Measurements from ENCODE around the gene DVL1.

The DVL1 gene

DNA sequence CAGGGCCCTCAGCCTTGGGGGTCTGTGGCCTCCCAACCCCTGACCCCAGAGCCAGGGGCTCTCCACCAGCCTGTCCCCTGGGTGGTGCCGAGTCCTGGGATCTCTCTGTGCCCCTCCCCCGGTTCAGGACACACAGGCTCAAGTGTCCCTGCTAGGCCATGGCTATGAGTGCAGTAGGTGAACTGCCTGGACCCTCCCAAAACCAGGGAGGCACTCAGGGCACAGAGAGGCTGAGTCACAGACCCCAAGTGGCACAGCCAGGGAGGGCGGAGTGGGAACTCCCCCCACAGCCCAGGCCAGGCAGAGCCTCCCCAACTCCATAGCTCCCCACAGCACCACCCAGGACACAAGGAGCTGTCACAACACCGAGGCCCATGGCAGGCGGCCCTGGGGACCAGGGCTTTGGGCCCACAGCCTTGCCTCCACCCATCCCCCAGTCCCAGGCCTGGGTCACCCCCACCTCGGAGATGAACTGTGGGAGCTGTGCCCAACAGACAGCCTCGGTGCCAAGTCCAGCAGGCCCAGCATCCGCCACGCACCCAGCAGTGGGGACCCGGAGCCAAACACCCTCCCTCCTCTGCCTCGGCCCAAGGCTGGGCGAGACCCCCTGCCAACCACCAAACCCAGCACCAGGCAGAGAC is 3.2 kb downstream of the DVL1 start:
- Histone ChIP-seq H3K4me3 (replicated peaks; ENCODE audit: low read depth, low read length) (no peak overlapping the region), H3K36me3 (ENCODE audit: control insufficient read depth, insufficient read depth, low read length) (peaks cover 3% of the 10 kb centered on the region; the same call in 1 of the 2 replicates), H3K27me3 (replicated peaks; ENCODE audit: control insufficient read depth, insufficient read depth, low read length) (no peaks in the 10 kb centered on the region)
- DNase-seq (ENCODE audit: extremely low read depth, insufficient read length) = no peak
- TF ChIP-seq, protein P1, sequence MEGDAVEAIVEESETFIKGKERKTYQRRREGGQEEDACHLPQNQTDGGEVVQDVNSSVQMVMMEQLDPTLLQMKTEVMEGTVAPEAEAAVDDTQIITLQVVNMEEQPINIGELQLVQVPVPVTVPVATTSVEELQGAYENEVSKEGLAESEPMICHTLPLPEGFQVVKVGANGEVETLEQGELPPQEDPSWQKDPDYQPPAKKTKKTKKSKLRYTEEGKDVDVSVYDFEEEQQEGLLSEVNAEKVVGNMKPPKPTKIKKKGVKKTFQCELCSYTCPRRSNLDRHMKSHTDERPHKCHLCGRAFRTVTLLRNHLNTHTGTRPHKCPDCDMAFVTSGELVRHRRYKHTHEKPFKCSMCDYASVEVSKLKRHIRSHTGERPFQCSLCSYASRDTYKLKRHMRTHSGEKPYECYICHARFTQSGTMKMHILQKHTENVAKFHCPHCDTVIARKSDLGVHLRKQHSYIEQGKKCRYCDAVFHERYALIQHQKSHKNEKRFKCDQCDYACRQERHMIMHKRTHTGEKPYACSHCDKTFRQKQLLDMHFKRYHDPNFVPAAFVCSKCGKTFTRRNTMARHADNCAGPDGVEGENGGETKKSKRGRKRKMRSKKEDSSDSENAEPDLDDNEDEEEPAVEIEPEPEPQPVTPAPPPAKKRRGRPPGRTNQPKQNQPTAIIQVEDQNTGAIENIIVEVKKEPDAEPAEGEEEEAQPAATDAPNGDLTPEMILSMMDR (IDR thresholded peaks at IDR 0.05; ENCODE audit: insufficient read depth, low read length, poor library complexity, severe bottlenecking) = no peak

DNA sequence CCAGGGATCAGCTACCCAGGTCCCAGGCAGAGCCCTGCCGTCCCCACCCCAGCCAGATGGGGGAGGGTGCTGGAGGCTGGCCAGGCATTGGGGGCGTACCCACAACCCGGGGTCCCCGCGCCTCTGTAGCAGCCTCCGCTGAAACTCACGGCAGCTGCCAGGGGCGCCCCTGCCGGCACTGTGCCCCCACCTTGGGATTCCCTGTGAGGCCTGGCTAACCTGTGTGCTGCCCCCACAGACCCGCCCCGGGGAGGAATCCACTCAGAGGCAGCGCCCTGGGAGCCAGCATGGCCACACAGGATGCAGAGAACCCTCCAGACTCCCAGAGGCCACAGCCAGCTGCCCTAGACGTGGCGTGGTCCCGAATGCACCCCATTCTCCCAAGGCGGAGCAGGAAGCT is 3.8 kb downstream of the DVL1 start:
- no peak for DNase-seq (ENCODE audit: extremely low read depth, insufficient read length)
- no peaks in the 10 kb centered on the region for H3K27me3 ChIP-seq (replicated peaks; ENCODE audit: control insufficient read depth, insufficient read depth, low read length)
- peaks cover 4% of the 10 kb centered on the region; the same call in 1 of the 2 replicates for H3K36me3 ChIP-seq (ENCODE audit: control insufficient read depth, insufficient read depth, low read length)
- no peak overlapping the region for H3K4me3 ChIP-seq (replicated peaks; ENCODE audit: low read depth, low read length)
- TF ChIP-seq, protein P1 (IDR thresholded peaks at IDR 0.05; ENCODE audit: insufficient read depth, low read length, poor library complexity, severe bottlenecking) = no peak

DNA sequence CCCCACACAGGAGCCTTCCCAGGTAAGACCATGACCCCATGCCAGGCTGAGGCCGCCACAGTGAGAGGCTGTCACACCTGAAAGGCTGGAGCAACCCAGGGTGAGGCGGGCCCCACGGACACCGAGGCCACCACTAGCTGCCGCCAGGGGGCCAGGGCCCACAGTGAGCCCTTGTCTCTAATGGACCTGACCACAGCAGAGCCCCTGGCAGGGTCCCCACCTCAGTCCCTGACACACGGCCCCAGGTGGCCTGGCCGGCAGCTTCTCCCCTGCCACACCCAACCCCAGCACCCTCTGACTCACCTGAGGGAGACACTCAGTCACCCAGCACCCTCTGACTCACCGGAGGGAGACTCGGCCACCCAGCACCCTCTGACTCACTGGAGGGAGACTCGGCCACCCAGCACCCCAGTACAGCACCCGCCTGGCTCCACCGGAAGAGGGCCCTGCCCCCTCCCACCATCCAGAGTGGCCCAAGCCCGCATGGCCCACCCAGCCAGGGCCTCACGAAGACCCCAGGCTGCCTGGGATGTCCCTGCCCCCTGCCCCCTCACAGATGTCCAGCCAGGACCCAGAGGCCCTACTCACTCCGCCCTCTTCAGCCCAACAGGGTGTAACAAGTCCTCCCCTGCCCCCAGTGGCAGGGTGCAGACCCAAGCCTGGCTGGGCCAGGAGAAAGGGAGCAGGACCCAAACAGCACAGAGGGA is 4.4 kb downstream of the DVL1 start:
- no peaks in the 10 kb centered on the region for H3K27me3 ChIP-seq (replicated peaks; ENCODE audit: control insufficient read depth, insufficient read depth, low read length)
- DNase-seq (ENCODE audit: extremely low read depth, insufficient read length) = no peak
- TF ChIP-seq, protein P1 (IDR thresholded peaks at IDR 0.05; ENCODE audit: insufficient read depth, low read length, poor library complexity, severe bottlenecking) = peak; percentile 56
- H3K36me3 ChIP-seq (ENCODE audit: control insufficient read depth, insufficient read depth, low read length) = peaks cover 4% of the 10 kb centered on the region; the same call in 1 of the 2 replicates
- H3K4me3 ChIP-seq (replicated peaks; ENCODE audit: low read depth, low read length) = no peak overlapping the region

DNA sequence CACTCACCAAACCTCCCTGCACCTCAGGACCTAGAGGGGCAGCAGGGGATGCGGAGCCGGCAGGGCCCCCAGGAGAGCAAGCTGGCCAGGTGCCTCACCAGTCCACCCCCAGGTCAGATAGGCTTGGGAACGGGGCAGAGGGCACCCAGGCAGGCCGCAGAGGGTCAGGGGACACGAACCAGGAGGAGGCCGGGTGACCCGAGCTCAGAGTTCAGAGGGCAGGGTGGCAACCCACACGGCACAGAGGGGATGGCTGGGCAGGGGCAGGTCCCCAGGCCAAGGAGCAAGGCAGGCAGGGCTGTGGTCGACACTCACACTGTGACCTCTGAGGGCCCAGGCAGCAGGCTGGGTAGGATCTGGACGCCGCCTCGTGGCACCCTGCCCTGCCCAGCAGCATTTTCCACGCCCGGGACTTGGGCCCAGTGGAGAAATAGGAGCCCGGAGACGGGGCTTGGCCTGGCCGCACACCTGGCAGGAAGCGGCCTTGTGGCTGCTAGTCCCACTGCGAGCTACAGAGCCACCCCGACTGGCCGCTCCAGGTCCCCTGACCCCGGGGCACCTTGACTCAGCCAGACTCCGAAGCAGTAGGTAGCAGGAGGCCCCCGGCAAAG is 5.3 kb downstream of the DVL1 start:
- Histone ChIP-seq H3K27me3 (replicated peaks; ENCODE audit: control insufficient read depth, insufficient read depth, low read length) (no peaks in the 10 kb centered on the region), H3K4me3 (replicated peaks; ENCODE audit: low read depth, low read length) (no peak overlapping the region), H3K36me3 (ENCODE audit: control insufficient read depth, insufficient read depth, low read length) (peaks cover 4% of the 10 kb centered on the region; the same call in 1 of the 2 replicates)
- DNase-seq (ENCODE audit: extremely low read depth, insufficient read length) = no peak
- TF ChIP-seq, protein P1 (IDR thresholded peaks at IDR 0.05; ENCODE audit: insufficient read depth, low read length, poor library complexity, severe bottlenecking) = no peak

DNA sequence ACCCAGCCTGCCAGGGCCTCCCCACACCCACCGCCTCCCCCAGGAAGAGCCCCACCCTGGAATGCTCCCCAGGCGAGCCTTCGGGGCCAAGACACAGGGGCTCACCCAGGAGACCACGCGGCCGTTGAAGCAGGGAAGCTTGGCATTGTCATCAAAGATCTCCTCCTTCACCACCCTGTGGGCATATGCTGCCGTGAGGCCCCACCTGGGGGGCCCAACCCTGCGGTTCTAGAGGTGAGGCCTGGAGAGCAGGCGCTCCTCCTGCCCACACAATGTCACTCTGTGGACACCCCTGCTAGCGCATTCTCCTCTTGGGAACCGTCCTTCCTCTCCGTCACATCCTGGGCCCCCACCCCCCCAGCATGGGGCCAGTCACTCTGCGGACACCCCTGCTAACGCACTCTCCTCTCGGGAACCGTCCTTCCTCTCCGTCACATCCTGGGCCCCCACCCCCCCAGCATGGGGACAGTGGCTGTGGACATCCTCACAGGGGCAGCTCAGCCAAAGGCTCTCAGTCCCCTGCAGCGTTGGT is 6.6 kb downstream of the DVL1 start:
- peaks cover 4% of the 10 kb centered on the region; the same call in 1 of the 2 replicates for H3K36me3 ChIP-seq (ENCODE audit: control insufficient read depth, insufficient read depth, low read length)
- H3K4me3 ChIP-seq (replicated peaks; ENCODE audit: low read depth, low read length) = no peak overlapping the region
- H3K27me3 ChIP-seq (replicated peaks; ENCODE audit: control insufficient read depth, insufficient read depth, low read length) = no peaks in the 10 kb centered on the region
- TF ChIP-seq, protein P1 (IDR thresholded peaks at IDR 0.05; ENCODE audit: insufficient read depth, low read length, poor library complexity, severe bottlenecking) = no peak
- DNase-seq (ENCODE audit: extremely low read depth, insufficient read length) = no peak
